BLaER1 (cell line): ENCODE results near the gene EPB41L4B.
A peak's percentile ranks its signal among the peaks of the same experiment; 100 is the strongest.

ENCODE experiments used
- H3K27ac ChIP-seq: shearing (Covaris generic); formaldehyde crosslinking; 2 replicates; pipeline ENCODE4 v1.8.1; 2022
- H3K27me3 ChIP-seq: shearing (Covaris generic); formaldehyde crosslinking; 2 replicates; pipeline ENCODE4 v1.8.1; 2022
- H3K36me3 ChIP-seq: shearing (Covaris generic); formaldehyde crosslinking; 2 replicates; pipeline ENCODE4 v1.8.1; 2022
- H3K4me1 ChIP-seq: shearing (Covaris generic); formaldehyde crosslinking; 2 replicates; pipeline ENCODE4 v1.8.1; 2022
- H3K4me2 ChIP-seq: shearing (Covaris generic); formaldehyde crosslinking; 2 replicates; pipeline ENCODE4 v1.8.1; 2022
- H3K4me3 ChIP-seq: shearing (Covaris generic); formaldehyde crosslinking; 2 replicates; pipeline ENCODE4 v1.8.1; 2022
- H3K9ac ChIP-seq: shearing (Covaris generic); formaldehyde crosslinking; 2 replicates; pipeline ENCODE4 v1.8.1; 2022
- H3K9me3 ChIP-seq: shearing (Covaris generic); formaldehyde crosslinking; 2 replicates; pipeline ENCODE4 v1.8.1; 2022
- H4K20me1 ChIP-seq: shearing (Covaris generic); formaldehyde crosslinking; 2 replicates; pipeline ENCODE4 v1.8.1; 2022
- Cebpa-rat ChIP-seq: shearing (Covaris generic); IDR thresholded peaks from 2 replicates; pipeline ENCODE4 v1.8.1; 2022

The EPB41L4B gene

GRCh38 chr9:109264877-109265587, 55.8 kb downstream of the EPB41L4B start:
- Histone ChIP-seq H3K4me3 (no peak overlapping the region), H3K27me3 (no peaks in the 10 kb centered on the region), H4K20me1 (no peaks in the 10 kb centered on the region), H3K9me3 (peaks cover 27% of the 10 kb centered on the region), H3K36me3 (no peaks in the 10 kb centered on the region), H3K4me1 (no peaks in the 10 kb centered on the region), H3K4me2 (no peak overlapping the region), H3K9ac (no peak overlapping the region), H3K27ac (no peak overlapping the region)
- no peak for TF ChIP-seq Cebpa-rat

GRCh38 chr9:109263358-109263757, 57.5 kb downstream of the EPB41L4B start:
- Histone ChIP-seq H3K4me2 (no peak overlapping the region), H3K4me3 (no peak overlapping the region), H3K36me3 (no peaks in the 10 kb centered on the region), H3K27ac (no peak overlapping the region), H4K20me1 (no peaks in the 10 kb centered on the region), H3K27me3 (no peaks in the 10 kb centered on the region), H3K9me3 (peaks cover 24% of the 10 kb centered on the region), H3K4me1 (peaks cover 13% of the 10 kb centered on the region), H3K9ac (no peak overlapping the region)
- no peak for TF ChIP-seq Cebpa-rat

GRCh38 chr9:109258481-109259302, 62.2 kb downstream of the EPB41L4B start:
- Histone ChIP-seq H3K36me3 (no peaks in the 10 kb centered on the region), H3K9me3 (no peaks in the 10 kb centered on the region), H3K27me3 (no peaks in the 10 kb centered on the region), H3K4me3 (no peak overlapping the region), H3K9ac (no peak overlapping the region), H4K20me1 (no peaks in the 10 kb centered on the region), H3K4me2 (peak overlapping the region; percentile 70), H3K4me1 (peaks cover 17% of the 10 kb centered on the region), H3K27ac (no peak overlapping the region)
- TF ChIP-seq Cebpa-rat = no peak

- no peak overlapping the region for H3K4me2 ChIP-seq
- H4K20me1 ChIP-seq = no peaks in the 10 kb centered on the region
- no peaks in the 10 kb centered on the region for H3K27me3 ChIP-seq
- H3K9ac ChIP-seq = no peak overlapping the region
- H3K36me3 ChIP-seq = no peaks in the 10 kb centered on the region
- H3K27ac ChIP-seq = no peak overlapping the region
- TF ChIP-seq Cebpa-rat = no peak
- peaks cover 17% of the 10 kb centered on the region for H3K4me1 ChIP-seq
- no peaks in the 10 kb centered on the region for H3K9me3 ChIP-seq
- H3K4me3 ChIP-seq = no peak overlapping the region
Observed at GRCh38 chr9:109256336-109256735, 64.5 kb downstream of the EPB41L4B start.

GRCh38 chr9:109255394-109255793, 65.5 kb downstream of the EPB41L4B start:
- no peak overlapping the region for H3K27ac ChIP-seq
- H3K36me3 ChIP-seq = no peaks in the 10 kb centered on the region
- no peaks in the 10 kb centered on the region for H3K9me3 ChIP-seq
- H3K9ac ChIP-seq = no peak overlapping the region
- no peaks in the 10 kb centered on the region for H4K20me1 ChIP-seq
- no peak overlapping the region for H3K4me2 ChIP-seq
- TF ChIP-seq Cebpa-rat = no peak
- peaks cover 17% of the 10 kb centered on the region for H3K4me1 ChIP-seq
- H3K27me3 ChIP-seq = no peaks in the 10 kb centered on the region
- no peak overlapping the region for H3K4me3 ChIP-seq

- Histone ChIP-seq H3K4me1 (peaks cover 14% of the 10 kb centered on the region), H3K36me3 (no peaks in the 10 kb centered on the region), H4K20me1 (no peaks in the 10 kb centered on the region), H3K4me3 (no peak overlapping the region), H3K27ac (no peak overlapping the region), H3K27me3 (no peaks in the 10 kb centered on the region), H3K9ac (no peak overlapping the region), H3K9me3 (no peaks in the 10 kb centered on the region), H3K4me2 (no peak overlapping the region)
- TF ChIP-seq Cebpa-rat = no peak
Observed at GRCh38 chr9:109254317-109254716, 66.5 kb downstream of the EPB41L4B start.

GRCh38 chr9:109253637-109254284, 67.1 kb downstream of the EPB41L4B start:
- no peaks in the 10 kb centered on the region for H3K36me3 ChIP-seq
- TF ChIP-seq Cebpa-rat = no peak
- no peaks in the 10 kb centered on the region for H3K27me3 ChIP-seq
- no peaks in the 10 kb centered on the region for H3K9me3 ChIP-seq
- peaks cover 8% of the 10 kb centered on the region for H3K4me1 ChIP-seq
- no peaks in the 10 kb centered on the region for H4K20me1 ChIP-seq
- no peak overlapping the region for H3K9ac ChIP-seq
- no peak overlapping the region for H3K4me2 ChIP-seq
- H3K4me3 ChIP-seq = no peak overlapping the region
- H3K27ac ChIP-seq = no peak overlapping the region

GRCh38 chr9:109253241-109253636, 67.6 kb downstream of the EPB41L4B start:
- Histone ChIP-seq H3K4me3 (no peak overlapping the region), H3K27me3 (no peaks in the 10 kb centered on the region), H3K9me3 (no peaks in the 10 kb centered on the region), H4K20me1 (no peaks in the 10 kb centered on the region), H3K4me1 (peaks cover 3% of the 10 kb centered on the region), H3K27ac (no peak overlapping the region), H3K4me2 (no peak overlapping the region), H3K36me3 (no peaks in the 10 kb centered on the region), H3K9ac (no peak overlapping the region)
- TF ChIP-seq Cebpa-rat = no peak

- no peak for TF ChIP-seq Cebpa-rat
- H3K27ac ChIP-seq = no peak overlapping the region
- no peaks in the 10 kb centered on the region for H3K27me3 ChIP-seq
- 0 out of 2 replicates have a peak, but pooled peaks cover 5% of the 10 kb centered on the region for H3K4me1 ChIP-seq
- H3K9ac ChIP-seq = no peak overlapping the region
- no peaks in the 10 kb centered on the region for H4K20me1 ChIP-seq
- no peaks in the 10 kb centered on the region for H3K36me3 ChIP-seq
- H3K9me3 ChIP-seq = no peaks in the 10 kb centered on the region
- H3K4me3 ChIP-seq = no peak overlapping the region
- no peak overlapping the region for H3K4me2 ChIP-seq
Observed at GRCh38 chr9:109252291-109252690, 68.6 kb downstream of the EPB41L4B start.

GRCh38 chr9:109251776-109252106, 69.1 kb downstream of the EPB41L4B start:
- no peaks in the 10 kb centered on the region for H3K9me3 ChIP-seq
- no peaks in the 10 kb centered on the region for H3K36me3 ChIP-seq
- no peak overlapping the region for H3K4me3 ChIP-seq
- no peak overlapping the region for H3K27ac ChIP-seq
- H3K27me3 ChIP-seq = no peaks in the 10 kb centered on the region
- H3K9ac ChIP-seq = no peak overlapping the region
- H3K4me1 ChIP-seq = 0 out of 2 replicates have a peak, but pooled peaks cover 5% of the 10 kb centered on the region
- H3K4me2 ChIP-seq = no peak overlapping the region
- TF ChIP-seq Cebpa-rat = no peak
- no peaks in the 10 kb centered on the region for H4K20me1 ChIP-seq
